Caco-2 (cell line): ENCODE data around the gene LKAAEAR1. TPM values are rescaled to one million over a fixed set of nuclear protein-coding genes. Genes with fewer than 3 reads are reported as not detected.

Experiments
- BruUV-seq: library from RNA; stranded (reverse); fragments of 400-500 nt; replicated peaks from 2 replicates; lab custom pipeline; 2021; lab: Mats Ljungman, UMichigan
- CTCF ChIA-PET: fragments of 300-600 bp; sonication (Branson Sonifier 250); formaldehyde crosslinking; loops from one replicate; lab custom pipeline; 2022; ENCODE audit warnings: antibody characterized with exemption; lab: Charles Lee
- POLR2A ChIA-PET: fragments of 300-600 bp; sonication (Branson Sonifier 250); formaldehyde crosslinking; loops from one replicate; lab custom pipeline; 2022; ENCODE audit warnings: antibody characterized with exemption; lab: Charles Lee
- DNase-seq, 2 experiments: peaks; one replicate each; pipeline versions ENCODE4 v3.0.0 to v3.0.0-alpha.2; 2020 to 2022
- H3K27me3 ChIP-seq: replicated peaks from 2 replicates; pipeline ENCODE4 v1.6.0; 2011; ENCODE audit warnings: low read length; ENCODE audit not compliant: control insufficient read depth, insufficient read depth
- H3K36me3 ChIP-seq: 2 replicates; pipeline ENCODE4 v1.5.1; 2011; ENCODE audit warnings: low read length; ENCODE audit not compliant: control insufficient read depth, insufficient read depth
- H3K4me1 ChIP-seq: fragments of 250-450 bp; sonication (Bioruptor Pico); 2 replicates; pipeline ENCODE4 v1.5.1; 2020; ENCODE audit warnings: mild to moderate bottlenecking
- H3K4me3 ChIP-seq: 2 replicates; pipeline ENCODE4 v1.5.1; 2011; ENCODE audit warnings: low read depth, mild to moderate bottlenecking, control low read depth, low read length
- H3K9me3 ChIP-seq: fragments of 250-450 bp; sonication (Bioruptor Pico); 2 replicates; pipeline ENCODE4 v1.5.1; 2020; ENCODE audit warnings: mild to moderate bottlenecking, moderate library complexity
- H3K27ac Mint-ChIP-seq: one replicate; pipeline ENCODE4 v1.8.0; 2022; ENCODE audit warnings: mixed read lengths; ENCODE audit not compliant: unreplicated experiment
- H3K27me3 Mint-ChIP-seq: one replicate; pipeline ENCODE4 v1.8.0; 2022; ENCODE audit warnings: mixed read lengths; ENCODE audit not compliant: insufficient read depth, unreplicated experiment
- H3K36me3 Mint-ChIP-seq: one replicate; pipeline ENCODE4 v1.8.0; 2022; ENCODE audit warnings: mild to moderate bottlenecking, mixed read lengths; ENCODE audit not compliant: insufficient read depth, unreplicated experiment
- H3K4me1 Mint-ChIP-seq: one replicate; pipeline ENCODE4 v1.8.0; 2022; ENCODE audit warnings: low read depth, mixed read lengths; ENCODE audit not compliant: unreplicated experiment
- H3K4me3 Mint-ChIP-seq: one replicate; pipeline ENCODE4 v1.8.0; 2022; ENCODE audit warnings: mild to moderate bottlenecking, moderate library complexity, mixed read lengths; ENCODE audit not compliant: unreplicated experiment
- H3K9me3 Mint-ChIP-seq: one replicate; pipeline ENCODE4 v1.8.0; 2022; ENCODE audit warnings: mixed read lengths; ENCODE audit not compliant: unreplicated experiment
- intact Hi-C: fragments of 100-400 bp; cut with micrococcal nuclease; formaldehyde crosslinking; loops from one replicate; pipeline ENCODE4 v1.10.0; 2022; ENCODE audit not compliant: unreplicated experiment
- total RNA-seq: library from RNA; stranded (reverse); gene quantifications from 2 replicates; pipeline ENCODE4 v1.2.3, GENCODE V29; 2022
- TF ChIP-seq, protein P1 (sequence below), 2 experiments: fragments of 200-600 bp in 1 of 2; IDR thresholded peaks; 1 replicate in 1 of 2; 2 replicates in 1 of 2; pipeline versions ENCODE4 v1.5.1 to v1.8.0; 2011 to 2022; ENCODE audit warnings: antibody characterized with exemption in 1 of 2, control low read depth in 1 of 2, inconsistent platforms in 1 of 2, low read depth in 1 of 2, low read length in 1 of 2, mild to moderate bottlenecking in 1 of 2, moderate library complexity in 1 of 2; ENCODE audit not compliant: insufficient read depth in 1 of 2, severe bottlenecking in 1 of 2, unreplicated experiment in 1 of 2

Gene LKAAEAR1
- total RNA-seq, 1 experiment from 2014 or later = not detected

DNA sequence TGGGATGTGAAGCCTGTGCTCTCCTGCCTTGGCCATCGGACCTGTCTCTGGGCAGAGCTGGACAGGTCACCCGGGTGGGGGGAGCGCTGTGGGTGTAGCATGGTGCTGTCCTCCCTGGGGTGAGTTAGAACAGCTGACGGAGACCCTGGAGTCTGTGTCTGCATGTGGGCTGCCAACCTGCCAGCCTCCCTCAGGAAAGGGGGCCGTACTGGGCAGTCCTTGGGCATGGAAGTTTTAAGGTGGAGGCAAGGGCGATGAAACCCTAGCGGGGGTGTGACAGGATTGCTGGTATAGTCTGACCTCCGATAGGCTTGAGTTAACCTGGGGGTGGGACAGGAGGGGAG lies 37.2 kb downstream of the LKAAEAR1 start:
- ChIA-PET CTCF (interaction anchor here (1.6 kb wide), 1 partner anchor 9 kb away, joined by 7 read pairs; no protein-coding TSS in a partner anchor), POLR2A (no interaction called here)
- H3K9me3 Mint-ChIP-seq = no peaks in the 10 kb centered on the region
- no peaks in the 10 kb centered on the region for H3K36me3 Mint-ChIP-seq
- Histone ChIP-seq H3K4me3 (no peak overlapping the region), H3K27me3 (peaks cover 1% of the 10 kb centered on the region), H3K4me1 (peaks cover 3% of the 10 kb centered on the region), H3K36me3 (no peaks in the 10 kb centered on the region), H3K9me3 (no peaks in the 10 kb centered on the region)
- BruUV-seq = no TSS peak
- peak overlapping the region; percentile 46 for H3K4me3 Mint-ChIP-seq
- H3K4me1 Mint-ChIP-seq = no peaks in the 10 kb centered on the region
- intact Hi-C loops = loop anchor here (1.0 kb wide), 1 partner anchor 8 kb away; no protein-coding TSS in a partner anchor
- DNase-seq = no peak
- peaks cover 21% of the 10 kb centered on the region for H3K27me3 Mint-ChIP-seq
- TF ChIP-seq, protein P1, sequence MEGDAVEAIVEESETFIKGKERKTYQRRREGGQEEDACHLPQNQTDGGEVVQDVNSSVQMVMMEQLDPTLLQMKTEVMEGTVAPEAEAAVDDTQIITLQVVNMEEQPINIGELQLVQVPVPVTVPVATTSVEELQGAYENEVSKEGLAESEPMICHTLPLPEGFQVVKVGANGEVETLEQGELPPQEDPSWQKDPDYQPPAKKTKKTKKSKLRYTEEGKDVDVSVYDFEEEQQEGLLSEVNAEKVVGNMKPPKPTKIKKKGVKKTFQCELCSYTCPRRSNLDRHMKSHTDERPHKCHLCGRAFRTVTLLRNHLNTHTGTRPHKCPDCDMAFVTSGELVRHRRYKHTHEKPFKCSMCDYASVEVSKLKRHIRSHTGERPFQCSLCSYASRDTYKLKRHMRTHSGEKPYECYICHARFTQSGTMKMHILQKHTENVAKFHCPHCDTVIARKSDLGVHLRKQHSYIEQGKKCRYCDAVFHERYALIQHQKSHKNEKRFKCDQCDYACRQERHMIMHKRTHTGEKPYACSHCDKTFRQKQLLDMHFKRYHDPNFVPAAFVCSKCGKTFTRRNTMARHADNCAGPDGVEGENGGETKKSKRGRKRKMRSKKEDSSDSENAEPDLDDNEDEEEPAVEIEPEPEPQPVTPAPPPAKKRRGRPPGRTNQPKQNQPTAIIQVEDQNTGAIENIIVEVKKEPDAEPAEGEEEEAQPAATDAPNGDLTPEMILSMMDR (IDR thresholded peaks at IDR 0.05; ENCODE audit: insufficient read depth in 1 of 2, low read depth in 1 of 2, low read length in 1 of 2, severe bottlenecking in 1 of 2, unreplicated experiment in 1 of 2) = no peak
- no peak overlapping the region for H3K27ac Mint-ChIP-seq

DNA sequence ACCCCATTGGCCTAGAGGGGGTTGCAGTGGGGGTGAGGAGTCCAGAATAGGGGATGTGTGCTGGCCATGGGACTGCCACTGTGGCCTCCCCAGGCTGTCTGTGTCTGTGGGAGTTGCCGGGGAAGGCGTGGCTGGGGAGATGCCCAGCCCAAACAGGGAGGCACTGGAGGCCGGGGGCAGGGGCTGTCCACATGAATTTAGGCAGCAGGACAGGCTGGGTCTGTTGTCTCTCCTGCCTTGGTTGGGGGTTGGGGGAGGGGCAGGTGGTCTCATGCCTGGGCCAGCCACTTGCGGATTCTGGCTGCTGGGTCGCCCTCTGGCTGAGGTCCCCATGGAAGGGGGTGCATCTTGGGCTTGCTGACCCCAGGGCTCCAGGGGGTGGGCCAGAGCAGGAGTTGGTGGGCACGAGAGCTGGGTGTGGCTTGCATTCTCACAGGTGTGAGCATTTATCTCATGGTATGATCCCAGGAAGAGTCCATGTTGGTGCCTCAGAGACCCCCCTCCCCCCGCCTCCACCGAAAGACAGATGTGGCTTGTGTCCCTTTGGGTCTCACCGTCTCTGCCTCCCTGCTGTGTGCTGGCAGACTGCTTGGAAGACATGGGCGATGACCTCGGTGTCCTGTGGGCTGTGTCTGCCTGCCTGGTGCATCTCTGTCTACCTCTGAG lies 38.7 kb downstream of the LKAAEAR1 start:
- BruUV-seq = no TSS peak
- H3K36me3 Mint-ChIP-seq = no peaks in the 10 kb centered on the region
- ChIA-PET POLR2A (no interaction called here), CTCF (no interaction called here)
- Histone ChIP-seq H3K9me3 (no peaks in the 10 kb centered on the region), H3K4me3 (no peak overlapping the region), H3K4me1 (peaks cover 3% of the 10 kb centered on the region), H3K36me3 (no peaks in the 10 kb centered on the region), H3K27me3 (peaks cover 1% of the 10 kb centered on the region; the same call in 1 of the 2 replicates)
- H3K27ac Mint-ChIP-seq = no peak overlapping the region
- H3K4me1 Mint-ChIP-seq = no peaks in the 10 kb centered on the region
- H3K9me3 Mint-ChIP-seq = no peaks in the 10 kb centered on the region
- H3K27me3 Mint-ChIP-seq = peaks cover 21% of the 10 kb centered on the region
- H3K4me3 Mint-ChIP-seq = no peak overlapping the region
- intact Hi-C loops = no loop called here
- DNase-seq = no peak
- TF ChIP-seq, protein P1 (IDR thresholded peaks at IDR 0.05; ENCODE audit: insufficient read depth in 1 of 2, low read depth in 1 of 2, low read length in 1 of 2, severe bottlenecking in 1 of 2, unreplicated experiment in 1 of 2) = no peak

DNA sequence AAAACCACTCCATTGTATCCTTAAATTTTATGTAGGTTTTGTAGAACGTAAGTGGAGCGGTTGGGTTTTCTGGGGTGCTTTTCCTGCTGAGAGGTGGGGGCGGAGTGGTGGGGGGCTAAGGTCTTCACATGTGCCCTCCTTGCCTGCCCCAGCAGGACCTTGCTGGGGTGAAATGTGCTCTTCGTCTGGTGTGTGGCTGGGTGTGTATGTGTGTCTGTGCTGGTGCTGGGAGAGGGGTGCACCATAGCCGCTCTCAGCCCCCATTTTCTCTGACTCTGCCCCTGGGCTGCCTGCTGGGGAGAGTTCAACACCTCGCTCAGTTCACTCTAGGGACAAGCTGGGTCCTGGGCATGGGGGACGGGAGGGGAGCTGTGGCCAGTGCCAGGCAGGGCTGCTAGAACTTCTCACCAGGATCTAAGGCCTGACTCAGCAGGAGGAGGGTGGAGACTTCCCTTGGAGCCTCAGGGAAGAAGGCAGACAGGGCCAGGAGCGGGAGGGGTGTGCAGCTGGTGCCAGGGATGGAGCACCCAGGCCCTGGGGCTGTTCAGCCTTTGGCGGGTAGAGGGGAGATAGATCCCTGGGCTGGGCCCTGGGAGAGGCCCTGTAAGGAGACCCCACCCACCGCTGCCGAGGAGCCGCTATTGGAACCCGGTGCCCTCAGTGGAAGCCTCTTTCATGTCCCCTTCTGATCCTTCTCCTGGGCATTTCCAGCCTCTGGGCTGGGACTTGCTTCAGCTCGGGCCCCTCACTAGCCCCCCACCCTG lies 39.5 kb downstream of the LKAAEAR1 start:
- Mint-ChIP-seq H3K27ac (no peak overlapping the region), H3K4me1 (no peaks in the 10 kb centered on the region), H3K4me3 (no peak overlapping the region), H3K9me3 (no peaks in the 10 kb centered on the region), H3K27me3 (peaks cover 24% of the 10 kb centered on the region), H3K36me3 (no peaks in the 10 kb centered on the region)
- intact Hi-C loops = no loop called here
- Histone ChIP-seq H3K9me3 (no peaks in the 10 kb centered on the region), H3K27me3 (peaks cover 1% of the 10 kb centered on the region; the same call in 1 of the 2 replicates), H3K4me1 (peaks cover under 1% of the 10 kb centered on the region), H3K4me3 (no peak overlapping the region), H3K36me3 (no peaks in the 10 kb centered on the region)
- ChIA-PET POLR2A (no interaction called here), CTCF (interaction anchor here (0.7 kb wide), 1 partner anchor 84 kb away, joined by 6 read pairs; no protein-coding TSS in a partner anchor)
- no TSS peak for BruUV-seq
- TF ChIP-seq, protein P1 (IDR thresholded peaks at IDR 0.05; ENCODE audit: insufficient read depth in 1 of 2, low read depth in 1 of 2, low read length in 1 of 2, severe bottlenecking in 1 of 2, unreplicated experiment in 1 of 2) = no peak
- DNase-seq = no peak
